Measurements from ENCODE around the gene SLC25A18. TPM values are rescaled to one million over a fixed set of nuclear protein-coding genes. Genes with fewer than 3 reads are reported as not detected.

SLC25A18 gene
- total and polyA plus RNA-seq, 10 of the 15 experiments (the other 5 are each of a cell fraction or from before 2014, with no cell fraction given): 0.03 to 0.09 TPM; not detected in 8

- TF ChIP-seq RB1 (IDR thresholded peaks at IDR 0.05; ENCODE audit: borderline replicate concordance) (peak; percentile 16; the same call in 1 of the 2 replicates), SP1 (IDR thresholded peaks at IDR 0.05; ENCODE audit: low read depth, low read length) (peak; percentile 83), YY1 (IDR thresholded peaks at IDR 0.05; ENCODE audit: low read depth, low read length) (0 out of 2 replicates have a peak, but pooled peaks have one; percentile 1), RCOR1 (conservative IDR thresholded peaks at IDR 0.05; ENCODE audit: low read depth, low read length) (no peak), IKZF1 (conservative IDR thresholded peaks at IDR 0.05) (peak; percentile 82; the same call in 1 of the 2 replicates), MXI1 (IDR thresholded peaks at IDR 0.05; ENCODE audit: low read depth, low read length) (peak; percentile 67; the same call in 1 of the 2 replicates), SIN3A (IDR thresholded peaks at IDR 0.05; ENCODE audit: low read depth, low read length) (0 out of 2 replicates have a peak, but pooled peaks have one; percentile 62), BHLHE40 (IDR thresholded peaks at IDR 0.05; ENCODE audit: borderline replicate concordance in 1 of 2, low read depth in 2 of 2, low read length in 1 of 2) (peak; percentile 78; a peak in 3 of 4 replicates), ZNF384 (IDR thresholded peaks at IDR 0.05; ENCODE audit: borderline replicate concordance, low read depth, low read length) (peak; percentile 52), GATAD2B (conservative IDR thresholded peaks at IDR 0.05; ENCODE audit: low read depth) (0 out of 2 replicates have a peak, but pooled peaks have one; percentile 31), CREB1 (IDR thresholded peaks at IDR 0.05; ENCODE audit: low read depth) (peak; percentile 81), NR2C2 (IDR thresholded peaks at IDR 0.05; ENCODE audit: borderline replicate concordance, control insufficient read depth, insufficient read length, low read depth) (no peak), ATF3 (IDR thresholded peaks at IDR 0.05; ENCODE audit: borderline replicate concordance, extremely low read depth, low read depth, low read length) (peak; percentile 85; the same call in 1 of the 2 replicates), CTCF (IDR thresholded peaks at IDR 0.05 in 2 of 3, conservative IDR thresholded peaks at IDR 0.05 in 1 of 3; ENCODE audit: control insufficient read depth in 2 of 3, extremely low read depth in 1 of 3, insufficient read depth in 1 of 3, low read depth in 3 of 3, low read length in 3 of 3) (no peak), POLR2AphosphoS5 (IDR thresholded peaks at IDR 0.05; ENCODE audit: low read length) (peak; percentile 97), CREM (IDR thresholded peaks at IDR 0.05; ENCODE audit: low read depth) (peak; percentile 73), YBX1 (IDR thresholded peaks at IDR 0.05) (no peak), NKRF (conservative IDR thresholded peaks at IDR 0.05) (peak; percentile 71), CBFB (IDR thresholded peaks at IDR 0.05; ENCODE audit: low read depth) (peak; percentile 26; the same call in 1 of the 2 replicates), EP300 (IDR thresholded peaks at IDR 0.05; ENCODE audit: borderline replicate concordance in 1 of 2, control insufficient read depth in 1 of 2, low read depth in 2 of 2, low read length in 2 of 2) (no peak), RUNX3 (IDR thresholded peaks at IDR 0.05; ENCODE audit: low read length) (peak; percentile 76)
Observed at GRCh38 chr22:17628406-17629172, 65.3 kb downstream of the SLC25A18 start, which contains the start of gene ATP6V1E1 (continued).
